Liver (tissue), 3 donors: ENCODE measurements around the gene CACHD1.

Experiments
- CTCF ChIP-seq: fragments of 150-350 bp; IDR thresholded peaks from 2 replicates; pipeline ENCODE4 v1.5.1; 2017; ENCODE audit warnings: improper control_type of control experiment, low read depth, low read length; ENCODE audit not compliant: missing input control
- FOXA2 ChIP-seq: IDR thresholded peaks from 2 replicates; pipeline ENCODE4 v1.6.1; 2016; ENCODE audit warnings: antibody characterized with exemption
- GABPA ChIP-seq, 2 donors: IDR thresholded peaks in 1 of 2; conservative IDR thresholded peaks in 1 of 2; 2 replicates each; pipeline ENCODE4 v1.6.1; 2016; ENCODE audit warnings: antibody characterized with exemption in 2 of 2, mild to moderate bottlenecking in 1 of 2, moderate library complexity in 1 of 2
- HNF4A ChIP-seq, 2 donors: conservative IDR thresholded peaks; 2 replicates each; pipeline ENCODE4 v1.6.1; 2016; ENCODE audit warnings: antibody characterized with exemption in 2 of 2, mild to moderate bottlenecking in 2 of 2
- JUND ChIP-seq, 2 donors: IDR thresholded peaks; 2 replicates each; pipeline ENCODE4 v1.6.1; 2016; ENCODE audit warnings: antibody characterized with exemption in 2 of 2
- RAD21 ChIP-seq, 2 donors: IDR thresholded peaks; 2 replicates each; pipeline ENCODE4 v1.6.1; 2016; ENCODE audit warnings: antibody characterized with exemption in 2 of 2, mild to moderate bottlenecking in 2 of 2
- REST ChIP-seq: IDR thresholded peaks from 2 replicates; pipeline ENCODE4 v1.6.1; 2016; ENCODE audit warnings: antibody characterized with exemption, mild to moderate bottlenecking
- SP1 ChIP-seq: IDR thresholded peaks from 2 replicates; pipeline ENCODE4 v1.6.1; 2018; ENCODE audit warnings: antibody characterized with exemption, mild to moderate bottlenecking
- TAF1 ChIP-seq: conservative IDR thresholded peaks from 2 replicates; pipeline ENCODE4 v1.6.1; 2016; ENCODE audit warnings: antibody characterized with exemption, mild to moderate bottlenecking
- YY1 ChIP-seq: IDR thresholded peaks from 2 replicates; pipeline ENCODE4 v1.6.1; 2016; ENCODE audit warnings: antibody characterized with exemption, mild to moderate bottlenecking
- TF ChIP-seq, protein P1 (sequence below): IDR thresholded peaks from 2 replicates; pipeline ENCODE4 v1.6.1; 2016; ENCODE audit warnings: antibody characterized with exemption
- TF ChIP-seq, protein P2 (sequence below): IDR thresholded peaks from 2 replicates; pipeline ENCODE4 v1.6.1; 2016; ENCODE audit warnings: antibody characterized with exemption
- donor health status: healthy.
- donor health status: healthy.

- no peak for TF ChIP-seq CTCF
- TF ChIP-seq, protein P1, sequence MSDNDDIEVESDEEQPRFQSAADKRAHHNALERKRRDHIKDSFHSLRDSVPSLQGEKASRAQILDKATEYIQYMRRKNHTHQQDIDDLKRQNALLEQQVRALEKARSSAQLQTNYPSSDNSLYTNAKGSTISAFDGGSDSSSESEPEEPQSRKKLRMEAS = no peak
- no peak for TF ChIP-seq TAF1
- TF ChIP-seq JUND (IDR thresholded peaks at IDR 0.05) = no peak
- TF ChIP-seq HNF4A (conservative IDR thresholded peaks at IDR 0.05) = no peak
- TF ChIP-seq YY1 = no peak
- TF ChIP-seq SP1 = no peak
- no peak for TF ChIP-seq RAD21 (IDR thresholded peaks at IDR 0.05)
- TF ChIP-seq GABPA (IDR thresholded peaks at IDR 0.05 in 1 of 2, conservative IDR thresholded peaks at IDR 0.05 in 1 of 2) = no peak
- TF ChIP-seq, protein P2, sequence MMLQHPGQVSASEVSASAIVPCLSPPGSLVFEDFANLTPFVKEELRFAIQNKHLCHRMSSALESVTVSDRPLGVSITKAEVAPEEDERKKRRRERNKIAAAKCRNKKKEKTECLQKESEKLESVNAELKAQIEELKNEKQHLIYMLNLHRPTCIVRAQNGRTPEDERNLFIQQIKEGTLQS = no peak
- TF ChIP-seq REST = no peak
- TF ChIP-seq FOXA2 = no peak
Measured at GRCh38 chr1:64712049-64712448, 242.1 kb downstream of the CACHD1 start.
